Measurements from ENCODE around the gene WWC2. TPM values are rescaled to one million over a fixed set of nuclear protein-coding genes. Genes with fewer than 3 reads are reported as not detected.
A peak's percentile ranks its signal among the peaks of the same experiment; 100 is the strongest.

Gene WWC2
- total and polyA plus RNA-seq, 12 donors, result 6.0 to 37.4 (median 31.2) TPM

GRCh38 chr4:183155450-183156184 lies 56.6 kb downstream of the WWC2 start:
- peak overlapping the region in 4 of 10 donors; percentile 11 to 23 (median 16) for H3K4me3 ChIP-seq
- ATAC-seq, result peak in 7 of 8 donors; percentile 26 to 55 (median 49)
- intact Hi-C loops (cut with DNase I), result no loop called here

DNA sequence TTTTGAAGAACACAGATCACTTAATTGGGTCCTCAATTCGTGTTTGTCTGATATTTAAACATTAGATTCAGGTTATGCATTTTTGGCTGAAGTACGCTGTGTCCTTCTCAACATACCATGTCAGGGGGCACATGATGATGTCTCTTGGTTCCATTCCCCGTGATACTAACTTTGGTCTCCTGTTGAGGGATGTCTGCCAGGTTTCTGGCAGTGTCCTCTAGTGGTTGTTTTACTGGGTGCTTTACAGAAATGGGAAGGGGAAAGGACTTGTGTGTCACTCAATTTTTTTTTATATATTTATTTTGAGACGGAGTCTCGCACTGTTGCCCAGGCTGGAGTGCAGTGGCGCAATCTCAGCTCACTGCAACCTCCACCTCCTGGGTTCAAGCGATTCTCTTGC lies 58.2 kb downstream of the WWC2 start:
- H3K27me3 ChIP-seq, result no peaks in the 10 kb centered on the region
- intact Hi-C loops (cut with DNase I), result no loop called here
- peaks cover 0 to 35% (median 14%) of the 10 kb centered on the region in 9 donors for H3K4me1 ChIP-seq
- TF ChIP-seq, protein P1, sequence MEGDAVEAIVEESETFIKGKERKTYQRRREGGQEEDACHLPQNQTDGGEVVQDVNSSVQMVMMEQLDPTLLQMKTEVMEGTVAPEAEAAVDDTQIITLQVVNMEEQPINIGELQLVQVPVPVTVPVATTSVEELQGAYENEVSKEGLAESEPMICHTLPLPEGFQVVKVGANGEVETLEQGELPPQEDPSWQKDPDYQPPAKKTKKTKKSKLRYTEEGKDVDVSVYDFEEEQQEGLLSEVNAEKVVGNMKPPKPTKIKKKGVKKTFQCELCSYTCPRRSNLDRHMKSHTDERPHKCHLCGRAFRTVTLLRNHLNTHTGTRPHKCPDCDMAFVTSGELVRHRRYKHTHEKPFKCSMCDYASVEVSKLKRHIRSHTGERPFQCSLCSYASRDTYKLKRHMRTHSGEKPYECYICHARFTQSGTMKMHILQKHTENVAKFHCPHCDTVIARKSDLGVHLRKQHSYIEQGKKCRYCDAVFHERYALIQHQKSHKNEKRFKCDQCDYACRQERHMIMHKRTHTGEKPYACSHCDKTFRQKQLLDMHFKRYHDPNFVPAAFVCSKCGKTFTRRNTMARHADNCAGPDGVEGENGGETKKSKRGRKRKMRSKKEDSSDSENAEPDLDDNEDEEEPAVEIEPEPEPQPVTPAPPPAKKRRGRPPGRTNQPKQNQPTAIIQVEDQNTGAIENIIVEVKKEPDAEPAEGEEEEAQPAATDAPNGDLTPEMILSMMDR (IDR thresholded peaks at IDR 0.05), result peak in 4 of 9 donors; percentile 23 to 38 (median 30)
- H3K36me3 ChIP-seq, result no peaks in the 10 kb centered on the region
- 73 to 83% methylated on average over 7 of the region's 7 CpGs for WGBS, 2 donors
- ATAC-seq (peak in 1 of 8 donors; percentile 54), DNase-seq (no peak)
- H3K4me3 ChIP-seq, result no peak overlapping the region
- no peaks in the 10 kb centered on the region for H3K9me3 ChIP-seq
- H3K27ac ChIP-seq, result no peak overlapping the region

More at GRCh38 chr4:183155450-183156184, 56.6 kb downstream of the WWC2 start:
- TF ChIP-seq, protein P1 (IDR thresholded peaks at IDR 0.05), result no peak
- WGBS, 2 donors, result 87 to 88% methylated on average over 11 of the region's 11 CpGs
- Histone ChIP-seq H3K4me1 (peaks cover 0 to 35% (median 14%) of the 10 kb centered on the region in 9 donors), H3K36me3 (no peaks in the 10 kb centered on the region), H3K9me3 (peaks cover 0 to 4% (median 0%) of the 10 kb centered on the region in 11 donors), H3K27ac (peak overlapping the region in 6 of 10 donors; percentile 32 to 74 (median 63)), H3K27me3 (no peaks in the 10 kb centered on the region)
- DNase-seq, result no peak

DNA sequence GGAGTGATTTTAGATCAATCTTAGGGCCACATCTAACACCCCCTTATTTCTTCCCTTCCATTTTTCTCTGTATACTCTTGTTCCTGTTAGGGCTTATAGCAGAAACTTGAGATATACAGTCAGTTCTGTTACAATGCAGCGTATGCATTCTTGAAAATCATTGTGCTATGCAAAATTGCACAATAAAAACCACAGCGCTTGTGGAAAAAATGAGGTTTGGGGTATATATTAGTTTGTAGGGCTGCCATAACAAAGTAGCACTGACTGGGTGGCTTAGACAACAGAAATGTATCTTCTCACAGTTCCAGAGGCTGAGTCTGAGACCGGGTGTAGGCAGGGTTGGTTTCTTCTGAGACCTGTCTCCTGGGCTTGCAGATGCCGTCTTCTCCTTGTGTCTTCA lies 59.0 kb downstream of the WWC2 start:
- TF ChIP-seq, protein P1 (IDR thresholded peaks at IDR 0.05), result no peak
- WGBS, 2 donors, result 69 to 72% methylated on average over 4 of the region's 4 CpGs
- intact Hi-C loops (cut with DNase I), result no loop called here
- Histone ChIP-seq H3K4me1 (peaks cover 0 to 43% (median 15%) of the 10 kb centered on the region in 9 donors), H3K27ac (no peak overlapping the region), H3K27me3 (no peaks in the 10 kb centered on the region), H3K4me3 (no peak overlapping the region), H3K36me3 (no peaks in the 10 kb centered on the region), H3K9me3 (no peaks in the 10 kb centered on the region)
- DNase-seq (no peak), ATAC-seq (no peak)

GRCh38 chr4:183161630-183162029 lies 62.6 kb downstream of the WWC2 start:
- intact Hi-C loops (cut with DNase I), result loop anchor here in 1 of 10 donors (10.0 kb wide), 1 partner anchor 57 kb away; no protein-coding TSS in a partner anchor
- WGBS, 2 donors, result 95 to 96% methylated on average over 5 of the region's 5 CpGs
- TF ChIP-seq, protein P1 (IDR thresholded peaks at IDR 0.05), result no peak

More at GRCh38 chr4:183161630-183162029, 62.6 kb downstream of the WWC2 start:
- no peak overlapping the region for H3K4me3 ChIP-seq
- DNase-seq (no peak), ATAC-seq (no peak)
- H3K4me1 ChIP-seq, result peaks cover 10 to 61% (median 22%) of the 10 kb centered on the region in 9 donors
- H3K27ac ChIP-seq, result no peak overlapping the region
- no peaks in the 10 kb centered on the region for H3K36me3 ChIP-seq
- no peaks in the 10 kb centered on the region for H3K27me3 ChIP-seq
- no peaks in the 10 kb centered on the region for H3K9me3 ChIP-seq
